ENCODE measurements around the gene SDSL.

Gene SDSL

GRCh38 chr12:113396828-113397496, 25.2 kb upstream of the SDSL start:
- DNase-seq = no peak

GRCh38 chr12:113397497-113398197, 24.5 kb upstream of the SDSL start:
- no peak for DNase-seq

GRCh38 chr12:113398346-113399290, 23.6 kb upstream of the SDSL start:
- DNase-seq = no peak

GRCh38 chr12:113399490-113399889, 22.7 kb upstream of the SDSL start:
- DNase-seq = no peak

- DNase-seq = no peak
Measured at GRCh38 chr12:113400362-113400761, 21.8 kb upstream of the SDSL start.

GRCh38 chr12:113401066-113402000, 20.8 kb upstream of the SDSL start:
- DNase-seq = no peak

- no peak for DNase-seq
Measured at GRCh38 chr12:113402586-113403260, 19.5 kb upstream of the SDSL start.

- no peak for DNase-seq
Measured at GRCh38 chr12:113403435-113404415, 18.5 kb upstream of the SDSL start, which contains the start of gene SDS. Gene SDS, minus strand, starts transcription at chr12:113403887. Its CDS starts 4,179 bp downstream, at chr12:113399708.

GRCh38 chr12:113405694-113406093, 16.5 kb upstream of the SDSL start:
- DNase-seq = no peak

- no peak for DNase-seq
Measured at GRCh38 chr12:113407931-113408600, 14.1 kb upstream of the SDSL start.

- no peak for DNase-seq
Measured at GRCh38 chr12:113408756-113409298, 13.4 kb upstream of the SDSL start.

GRCh38 chr12:113409462-113410124, 12.6 kb upstream of the SDSL start:
- DNase-seq = no peak

- no peak for DNase-seq
Measured at GRCh38 chr12:113413488-113413939, 8.7 kb upstream of the SDSL start.

- no peak for DNase-seq
Measured at GRCh38 chr12:113414519-113415038, 7.6 kb upstream of the SDSL start.

- no peak for DNase-seq
Measured at GRCh38 chr12:113416091-113416754, 6.0 kb upstream of the SDSL start.

- no peak for DNase-seq
Measured at GRCh38 chr12:113418213-113418879, 3.8 kb upstream of the SDSL start.

GRCh38 chr12:113420996-113421595, 1.1 kb upstream of the SDSL start:
- DNase-seq = no peak

Measured in NCI-H2081 (cell line).